Stimulated activated naive CD8-positive, alpha-beta T cell treated with anti-CD3 and anti-CD28 coated beads, Interleukin-15, Interleukin-2, amounts not matched to agents 100 U/mL and 50 U/mL, for 24 hours (primary cell): ENCODE measurements around the gene NTSR2.
A peak's percentile ranks its signal among the peaks of the same experiment; 100 is the strongest.

ENCODE experiments used
- ATAC-seq: fragments of 150-1000 bp; cut with Tn5 transposase; one replicate; pipeline ENCODE4 v1.10.0; 2021
- DNase-seq: peaks from one replicate; pipeline ENCODE4 v3.0.0; 2021

NTSR2 gene

DNA sequence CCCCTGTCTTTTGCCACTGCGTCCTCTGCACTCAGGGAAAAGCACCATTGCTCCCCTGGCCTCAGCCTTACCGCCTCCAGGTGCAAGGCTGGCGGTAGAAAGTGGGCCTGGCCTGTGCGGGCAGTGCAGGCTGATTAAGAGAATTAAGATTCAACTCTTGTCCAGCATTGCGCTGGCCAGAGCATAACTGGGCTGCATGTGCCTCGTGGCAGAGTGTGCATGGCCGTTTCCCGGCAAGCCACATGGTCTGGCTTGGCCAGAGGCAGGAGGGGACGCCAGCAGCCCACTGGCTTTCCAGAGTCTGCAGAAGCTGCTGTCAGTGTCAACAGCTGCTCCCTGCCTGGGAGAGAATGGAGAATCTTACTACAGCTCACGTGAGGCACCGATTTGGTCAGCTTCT lies 12.3 kb downstream of the NTSR2 start:
- no peak for DNase-seq
- ATAC-seq, result no peak

DNA sequence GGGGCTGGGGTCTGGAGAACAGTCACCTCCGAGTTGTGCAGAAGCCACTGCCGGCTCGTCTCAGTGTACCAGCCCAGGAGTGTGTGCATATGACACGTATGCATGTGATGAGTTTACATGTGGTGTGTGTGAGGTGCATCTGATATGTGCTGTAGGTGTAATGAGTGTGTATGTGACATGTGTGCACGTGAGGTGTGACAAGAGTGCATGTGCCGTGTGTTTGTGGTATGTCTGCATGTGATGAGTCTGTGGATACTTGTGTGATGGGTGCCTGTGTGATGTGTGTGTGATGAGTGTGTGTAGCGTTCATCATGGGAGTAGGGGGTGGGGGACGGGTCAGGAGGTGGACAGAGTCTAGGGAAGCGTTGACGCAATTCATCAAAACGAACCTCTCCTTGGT lies 12.8 kb downstream of the NTSR2 start:
- no peak for DNase-seq
- ATAC-seq, result no peak

DNA sequence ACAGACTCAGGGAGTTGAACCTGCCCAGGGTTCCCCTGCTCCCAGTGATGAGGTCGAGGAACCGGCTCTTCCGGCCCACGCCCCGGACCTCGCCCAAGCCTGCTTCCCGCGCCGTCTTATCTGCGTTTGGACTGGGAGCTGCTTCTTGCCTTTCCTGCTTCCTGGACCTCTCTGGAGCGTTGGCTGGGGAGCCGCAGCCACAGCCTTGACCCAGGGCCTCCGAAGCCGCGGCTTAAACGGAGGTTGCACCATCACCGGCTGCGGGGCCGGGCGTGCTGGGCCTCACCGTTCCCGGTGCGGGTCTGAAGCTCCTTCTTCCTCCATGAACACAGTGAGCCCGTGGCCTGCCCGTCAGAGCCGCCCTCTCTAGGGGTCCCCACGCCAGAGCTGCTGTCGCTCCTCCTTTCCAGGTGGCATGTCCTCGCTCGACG lies 13.3 kb downstream of the NTSR2 start:
- ATAC-seq, result no peak
- no peak for DNase-seq

DNA sequence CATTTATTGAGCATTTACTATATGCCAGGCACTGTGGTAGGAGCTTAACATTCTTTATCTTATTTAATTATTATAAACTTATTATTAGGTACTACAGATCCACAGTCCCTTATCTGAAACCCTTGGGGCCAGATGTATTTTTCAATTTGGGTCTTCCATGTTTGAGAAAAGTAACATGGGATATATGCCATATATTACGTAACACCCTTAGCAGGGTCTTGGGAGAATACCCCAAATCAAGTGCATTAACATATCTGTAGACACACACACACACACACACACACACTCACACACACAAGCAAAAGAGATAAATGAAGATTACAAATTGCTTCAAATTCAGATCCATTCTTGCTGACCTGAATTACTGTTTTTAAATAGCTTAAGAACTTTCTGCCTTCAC lies 13.7 kb downstream of the NTSR2 start:
- DNase-seq, result no peak
- no peak for ATAC-seq

DNA sequence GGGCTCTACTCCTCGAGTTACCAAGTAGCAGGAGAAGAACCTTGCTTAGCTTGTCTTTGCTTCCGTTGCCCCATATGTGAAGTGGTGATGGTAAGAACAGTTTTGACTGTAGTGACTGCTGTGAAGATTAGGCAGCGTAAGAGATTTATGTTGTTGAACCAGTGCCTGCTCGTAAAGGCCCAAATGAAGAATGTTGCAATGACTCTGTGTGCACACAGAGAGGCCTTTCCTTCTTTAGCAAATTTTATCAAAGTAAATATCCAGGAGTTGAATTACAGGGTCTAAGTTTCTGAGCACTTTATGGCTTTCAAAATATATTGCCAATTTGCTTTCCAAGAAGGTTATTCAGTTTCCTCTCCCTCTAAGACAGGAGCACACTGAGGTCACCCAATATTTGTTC lies 14.5 kb downstream of the NTSR2 start:
- no peak for ATAC-seq

DNA sequence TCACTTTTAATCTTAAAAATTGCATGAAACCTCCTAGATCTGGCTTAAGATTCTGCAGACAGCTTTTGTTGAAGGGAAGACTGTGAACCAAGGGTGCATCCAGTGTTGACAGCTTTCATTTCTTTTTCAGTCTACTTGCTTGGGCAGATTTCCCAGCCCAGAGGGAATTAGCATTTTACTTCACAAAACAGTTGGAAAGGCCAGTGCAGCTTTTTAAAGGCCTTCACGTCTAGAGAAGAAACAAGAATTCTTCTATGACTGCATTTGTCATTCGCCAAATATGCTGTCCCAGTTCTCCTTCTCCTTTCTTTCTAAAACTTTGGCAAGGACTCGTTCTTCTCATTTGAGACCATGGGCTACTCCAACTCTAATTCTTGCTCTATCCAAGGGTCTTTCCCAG lies 17.4 kb downstream of the NTSR2 start:
- ATAC-seq (no peak), DNase-seq (no peak)

More for the DNA sequence above, 14.5 kb downstream of the NTSR2 start:
- no peak for DNase-seq

DNA sequence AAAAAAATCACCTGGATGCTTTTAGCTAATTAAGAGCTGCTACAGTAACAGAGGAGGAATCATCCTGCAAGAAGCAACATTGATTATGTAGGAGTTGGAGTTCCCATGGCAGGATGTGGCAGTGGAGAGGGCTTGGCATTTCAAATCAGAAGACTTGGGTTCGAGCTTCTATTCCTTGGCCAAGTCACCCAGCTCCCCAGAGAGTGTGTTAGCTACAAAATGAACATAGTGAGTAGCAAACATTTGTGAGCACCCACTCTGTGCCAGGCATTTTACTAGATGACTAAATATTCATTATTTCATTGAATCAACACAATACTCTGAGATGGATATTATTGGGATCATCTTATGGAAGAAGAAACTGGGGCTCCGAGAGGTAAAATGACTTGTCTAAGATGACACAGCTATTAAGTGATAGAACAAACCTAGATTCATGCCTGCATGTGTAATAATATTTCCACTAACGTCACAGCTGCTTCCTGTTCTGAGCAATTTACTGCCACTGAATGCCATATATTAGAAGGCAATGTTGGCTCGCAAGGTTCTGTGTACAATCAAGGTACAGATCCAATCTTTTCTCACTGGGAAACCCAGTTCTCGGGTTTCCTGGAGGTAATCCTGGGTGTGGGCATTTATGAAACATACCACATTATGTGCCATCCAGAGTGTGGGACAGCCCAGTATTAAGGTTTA lies 18.0 kb downstream of the NTSR2 start:
- peak; percentile 52 for ATAC-seq
- no peak for DNase-seq

DNA sequence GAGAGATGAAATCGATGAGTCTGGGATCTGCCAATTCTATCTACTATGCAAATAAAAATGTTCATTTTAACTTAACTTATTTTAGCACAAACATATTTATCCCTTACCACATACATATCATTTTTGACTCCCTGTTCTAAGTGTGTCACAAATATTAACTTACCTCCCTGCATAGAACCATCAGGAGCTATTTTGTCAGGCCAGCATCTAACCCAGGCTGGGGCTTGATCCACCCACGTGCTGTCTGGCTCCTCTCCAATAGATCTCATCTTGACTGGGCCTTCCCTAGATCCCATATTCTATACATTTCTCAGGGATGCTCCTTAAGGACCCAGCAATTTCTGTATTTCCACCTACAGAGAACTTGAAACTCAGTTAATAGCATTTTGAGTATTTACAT lies 20.9 kb downstream of the NTSR2 start:
- no peak for ATAC-seq
- no peak for DNase-seq

DNA sequence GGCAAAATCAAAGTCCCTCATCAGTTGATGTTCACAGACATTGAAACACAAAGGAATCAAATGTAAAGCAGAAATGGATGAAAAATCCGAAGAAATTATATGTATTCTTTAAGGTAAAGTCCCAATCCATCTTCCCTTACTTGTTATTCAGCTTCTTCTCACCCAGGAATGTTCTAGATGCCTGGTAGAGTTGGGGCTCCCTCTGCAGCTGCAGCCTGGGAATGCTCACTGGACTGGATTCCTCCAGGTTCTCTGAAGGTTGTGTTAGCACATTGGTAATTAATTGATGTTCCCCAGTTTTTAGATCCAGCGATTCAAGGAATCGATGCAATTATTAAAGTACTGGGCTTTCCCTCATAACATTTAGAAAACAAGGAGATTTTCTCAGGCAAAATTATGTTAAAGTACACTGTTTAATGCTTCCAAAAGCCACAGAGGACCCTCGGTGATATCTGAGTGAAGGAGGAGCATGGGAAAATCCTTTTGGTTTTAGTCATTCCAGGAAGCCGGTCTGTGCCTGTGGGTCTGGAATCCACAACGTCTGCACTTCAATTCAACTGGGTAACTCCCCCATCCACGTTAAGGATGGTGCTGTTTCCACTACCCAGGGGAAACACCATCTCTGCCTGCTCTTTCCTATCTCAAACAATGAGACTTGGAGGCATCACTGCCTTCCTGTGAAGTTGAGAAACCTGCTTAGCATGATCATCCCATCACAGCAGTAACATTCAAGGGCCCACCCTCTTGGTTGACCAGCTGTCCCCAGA lies 22.0 kb downstream of the NTSR2 start:
- DNase-seq (no peak), ATAC-seq (no peak)

DNA sequence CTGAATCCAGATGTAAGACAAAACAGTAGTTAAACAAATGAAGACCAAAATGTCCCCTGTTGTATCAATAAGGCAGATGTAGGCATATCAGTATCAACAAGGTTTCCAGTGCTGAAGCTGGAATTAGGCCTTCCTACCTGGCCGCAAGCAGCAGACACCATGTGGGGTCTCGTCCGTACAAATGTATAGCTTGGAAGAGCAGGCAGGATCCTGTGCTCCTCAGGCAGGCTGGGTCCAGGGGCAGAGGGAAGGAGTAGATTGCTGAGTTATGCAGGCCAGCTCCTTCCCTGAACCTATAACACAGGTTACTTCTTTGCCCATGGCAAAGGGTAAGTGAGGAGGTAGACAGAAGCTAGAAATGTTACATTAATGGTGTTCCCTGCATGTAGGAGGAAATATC lies 23.5 kb downstream of the NTSR2 start:
- ATAC-seq (no peak), DNase-seq (no peak)

DNA sequence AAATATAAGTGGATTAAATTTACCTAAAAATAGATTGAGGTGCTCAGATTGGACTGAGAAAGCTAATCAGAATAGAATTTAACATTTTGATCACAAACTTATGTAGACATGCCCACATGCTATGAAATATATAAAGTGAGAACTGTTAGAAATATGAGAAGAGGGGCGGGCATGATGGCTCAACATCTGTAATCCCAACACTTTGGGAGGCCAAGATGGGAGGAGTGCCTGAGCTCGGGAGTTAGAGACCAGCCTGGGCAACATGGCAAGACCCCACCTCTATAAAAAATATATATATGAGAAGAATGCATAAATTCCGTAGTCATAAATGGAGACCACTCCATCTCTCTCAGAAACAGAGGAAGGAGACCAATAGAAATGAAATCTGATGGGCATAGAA lies 25.7 kb downstream of the NTSR2 start:
- DNase-seq (no peak), ATAC-seq (no peak)

DNA sequence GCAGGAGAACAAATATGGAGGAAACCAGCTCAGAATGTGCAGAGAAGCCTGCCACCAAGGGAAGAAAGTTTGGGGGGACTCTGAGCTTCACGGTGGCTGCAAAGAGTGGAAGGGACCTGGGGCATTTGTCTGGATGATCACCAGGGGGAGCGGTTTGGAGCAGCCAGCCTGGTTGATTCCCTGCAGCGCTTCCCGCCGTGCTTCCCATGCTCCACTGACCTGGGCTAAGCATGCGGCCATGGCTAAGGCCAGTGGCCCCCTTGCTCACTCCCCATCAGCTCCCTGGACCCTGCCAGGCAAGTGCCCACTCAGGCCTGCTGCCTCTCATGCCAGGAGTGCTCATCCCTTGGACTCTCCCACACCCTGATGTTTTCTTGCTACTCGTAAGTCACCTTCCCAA lies 27.0 kb downstream of the NTSR2 start:
- DNase-seq (no peak), ATAC-seq (no peak)

DNA sequence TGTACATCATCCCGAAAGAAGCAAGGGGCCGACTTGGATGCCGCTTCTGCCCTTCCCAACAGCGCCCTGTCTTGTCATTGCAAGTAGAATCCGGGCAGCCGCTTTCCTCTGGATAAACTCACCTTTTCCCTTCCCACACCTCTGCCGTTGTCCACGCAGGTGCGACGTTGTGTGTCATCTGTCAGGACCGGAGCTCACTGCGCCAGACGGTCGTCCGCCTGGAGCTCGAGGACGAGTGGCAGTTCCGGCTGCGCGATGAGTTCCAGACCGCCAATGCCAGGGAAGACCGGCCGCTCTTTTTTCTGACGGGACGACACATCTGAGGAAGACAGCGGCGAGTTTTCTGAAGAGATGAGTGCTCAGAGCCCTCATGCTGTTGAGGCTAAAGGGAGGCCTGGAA lies 29.9 kb downstream of the NTSR2 start:
- DNase-seq (no peak), ATAC-seq (no peak)

DNA sequence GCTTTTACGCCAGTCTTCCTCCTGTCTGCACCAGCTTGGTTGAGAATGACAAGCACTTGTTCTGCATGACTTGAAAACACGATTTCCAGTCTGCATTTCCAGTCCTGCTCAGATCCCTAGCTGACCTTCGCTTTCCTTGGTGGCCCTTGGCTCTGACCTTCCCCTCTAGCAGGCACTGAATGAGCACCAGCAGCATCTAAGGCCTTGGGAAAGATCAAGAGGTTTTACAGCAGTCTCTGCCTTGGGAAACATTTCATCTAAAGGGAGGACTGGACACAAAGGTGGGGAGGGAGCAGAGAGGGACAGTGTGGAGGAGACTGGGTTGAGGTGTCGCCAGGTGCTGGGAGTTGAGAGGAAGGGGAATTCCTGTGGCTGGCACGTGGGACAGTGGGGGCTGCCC lies 30.5 kb downstream of the NTSR2 start:
- DNase-seq (no peak), ATAC-seq (no peak)

DNA sequence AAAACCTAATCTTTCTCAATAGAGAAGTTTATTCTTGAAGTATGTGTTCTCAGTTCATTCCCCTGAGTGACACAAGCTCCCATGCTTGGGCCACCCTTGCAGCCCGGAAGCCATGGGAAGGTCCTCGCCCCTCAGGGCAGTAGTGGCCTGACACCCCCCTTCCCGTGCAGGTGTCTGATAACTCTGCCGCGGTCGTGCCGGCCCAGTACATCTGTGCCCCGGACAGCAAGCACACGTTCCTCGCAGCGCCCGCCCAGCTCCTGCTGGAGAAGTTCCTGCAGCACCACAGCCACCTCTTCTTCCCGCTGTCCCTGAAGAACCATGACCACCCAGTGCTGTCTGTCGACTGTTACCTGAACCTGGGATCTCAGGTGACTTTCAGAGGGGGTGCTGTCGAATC lies 32.4 kb downstream of the NTSR2 start:
- ATAC-seq, result no peak
- DNase-seq, result no peak

DNA sequence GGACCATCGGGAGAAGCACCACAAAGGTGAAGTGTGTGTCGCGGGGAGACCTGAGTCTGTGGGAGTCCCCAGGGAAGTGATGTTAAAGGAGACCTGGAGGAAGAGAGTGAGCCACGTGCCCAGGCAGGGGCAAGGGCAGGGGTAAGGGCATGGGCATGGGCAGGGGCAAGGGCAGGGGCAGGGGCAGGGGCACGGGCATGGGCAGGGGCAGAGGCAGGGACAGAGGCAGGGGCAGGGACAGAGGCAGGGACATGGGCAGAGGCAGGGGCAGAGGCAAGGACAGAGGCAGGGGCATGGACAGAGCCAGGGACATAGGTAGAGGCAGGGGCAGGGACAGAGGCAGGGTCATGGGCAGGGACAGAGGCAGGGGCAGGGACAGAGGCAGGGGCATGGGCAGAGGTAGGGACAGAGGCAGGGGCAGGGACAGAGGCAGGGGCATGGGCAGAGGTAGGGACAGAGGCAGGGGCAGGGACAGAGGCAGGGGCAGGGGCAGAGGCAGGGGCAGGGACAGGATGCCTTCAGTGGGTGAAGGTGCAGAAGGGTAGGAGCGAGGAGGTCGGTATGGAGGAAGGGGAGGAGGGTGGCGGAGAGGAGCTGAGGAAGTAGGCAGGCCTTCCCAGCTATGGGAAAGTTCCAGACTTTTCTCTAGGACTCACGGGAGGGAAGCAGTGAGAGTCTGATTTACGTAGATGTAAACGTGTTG lies 33.3 kb downstream of the NTSR2 start:
- no peak for DNase-seq
- no peak for ATAC-seq

DNA sequence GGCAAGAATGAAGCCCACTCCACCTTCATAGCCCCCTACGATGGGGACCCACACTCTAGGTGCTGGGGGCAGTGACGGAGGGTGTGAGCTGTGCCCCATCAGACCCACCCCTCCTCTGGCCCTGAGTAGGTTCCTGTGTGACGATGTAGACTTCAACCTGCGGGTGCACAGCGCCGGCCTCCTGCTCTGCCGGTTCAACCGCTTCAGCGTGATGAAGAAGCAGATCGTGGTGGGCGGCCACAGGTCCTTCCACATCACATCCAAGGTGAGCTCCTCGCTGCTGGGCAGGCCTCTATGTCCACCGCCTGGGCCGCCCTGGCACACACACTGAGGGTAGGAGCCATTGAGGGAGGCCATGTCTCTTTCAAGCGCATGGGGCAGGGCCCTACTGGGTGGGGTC lies 34.9 kb downstream of the NTSR2 start:
- ATAC-seq, result no peak

DNA sequence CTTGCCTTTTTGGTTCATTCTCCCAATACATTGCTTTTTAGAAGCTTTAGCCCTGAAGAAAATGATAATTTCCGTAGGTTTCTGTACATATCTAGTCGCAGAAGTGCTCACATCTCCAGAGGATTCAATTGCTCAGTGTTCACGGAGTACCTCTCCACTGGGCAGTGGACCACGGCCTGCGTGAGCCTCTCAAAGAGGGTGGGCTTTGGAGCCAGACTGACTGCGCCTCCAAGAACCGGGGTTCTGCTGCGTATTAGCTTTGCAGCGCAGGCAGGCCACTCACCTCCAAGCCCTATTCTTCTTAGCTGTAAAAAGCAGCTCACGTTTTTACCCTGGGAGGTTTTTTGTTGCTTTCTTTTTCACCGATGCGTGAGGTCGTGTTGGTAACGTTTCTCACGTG lies 35.4 kb downstream of the NTSR2 start:
- no peak for ATAC-seq
- DNase-seq, result no peak

More for the DNA sequence above, 34.9 kb downstream of the NTSR2 start:
- DNase-seq, result no peak

DNA sequence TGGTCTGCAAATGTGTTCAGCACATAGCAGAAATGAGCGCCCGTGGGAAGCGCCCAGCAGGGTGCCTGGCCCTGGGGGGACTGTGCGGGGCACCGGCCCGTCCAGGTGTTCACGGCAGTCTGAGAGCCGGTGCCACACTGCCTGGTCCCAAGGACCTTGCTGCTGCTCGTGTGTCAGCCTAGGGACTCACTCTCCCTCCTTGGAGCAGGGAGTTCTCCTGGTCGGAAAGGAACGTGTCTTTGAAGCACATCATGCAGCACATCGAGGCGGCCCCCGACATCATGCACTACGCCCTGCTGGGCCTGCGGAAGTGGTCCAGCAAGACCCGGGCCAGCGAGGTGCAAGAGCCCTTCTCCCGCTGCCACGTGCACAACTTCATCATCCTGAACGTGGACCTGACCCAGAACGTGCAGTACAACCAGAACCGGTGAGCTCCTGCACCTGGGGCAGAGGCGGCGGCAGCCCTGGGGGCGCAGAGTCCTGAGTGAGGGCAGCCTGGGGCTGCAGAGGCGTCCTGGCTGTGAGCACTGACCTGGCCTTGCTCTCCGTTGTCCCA lies 36.0 kb downstream of the NTSR2 start:
- ATAC-seq (no peak), DNase-seq (no peak)

DNA sequence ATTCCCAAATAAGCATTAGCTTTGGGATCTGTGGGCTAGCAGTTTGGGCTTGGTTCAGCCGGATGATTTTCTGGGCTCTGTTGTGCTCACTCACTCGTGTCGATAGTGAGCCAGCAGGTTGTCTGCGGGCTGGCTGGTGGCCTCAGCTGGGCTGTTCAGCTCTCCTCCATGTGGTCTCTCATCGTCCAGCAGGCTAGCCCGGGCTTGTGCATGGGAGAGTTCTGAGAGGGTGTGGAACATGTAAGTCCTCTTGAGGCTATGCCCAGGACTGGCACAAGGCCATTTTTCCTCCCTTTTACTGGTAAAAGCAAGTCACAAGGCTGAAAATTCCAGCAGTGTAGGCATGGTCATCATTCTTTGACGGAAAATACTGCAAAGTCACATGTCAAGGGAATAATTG lies 38.5 kb downstream of the NTSR2 start:
- DNase-seq (no peak), ATAC-seq (no peak)

DNA sequence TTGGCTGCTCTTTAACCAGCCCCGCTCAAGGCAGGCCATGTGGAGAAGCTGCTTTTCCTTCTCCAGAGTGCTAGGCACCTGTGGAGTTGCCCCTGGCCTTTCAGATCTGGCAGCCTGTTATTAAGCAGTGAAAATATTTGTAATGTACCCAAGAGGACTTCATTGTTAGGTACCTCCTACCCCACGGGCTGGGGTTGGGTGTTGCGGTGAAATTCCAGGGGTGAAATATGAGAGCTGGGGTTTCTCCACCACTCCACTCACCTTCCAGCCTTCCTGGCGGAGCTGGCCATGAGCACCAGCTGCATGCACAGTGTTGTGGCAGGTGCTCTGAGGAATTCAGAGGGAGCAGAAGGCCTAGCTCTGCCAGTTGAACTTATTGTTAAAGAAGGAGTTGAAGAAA lies 39.1 kb downstream of the NTSR2 start:
- DNase-seq, result no peak
- no peak for ATAC-seq

DNA sequence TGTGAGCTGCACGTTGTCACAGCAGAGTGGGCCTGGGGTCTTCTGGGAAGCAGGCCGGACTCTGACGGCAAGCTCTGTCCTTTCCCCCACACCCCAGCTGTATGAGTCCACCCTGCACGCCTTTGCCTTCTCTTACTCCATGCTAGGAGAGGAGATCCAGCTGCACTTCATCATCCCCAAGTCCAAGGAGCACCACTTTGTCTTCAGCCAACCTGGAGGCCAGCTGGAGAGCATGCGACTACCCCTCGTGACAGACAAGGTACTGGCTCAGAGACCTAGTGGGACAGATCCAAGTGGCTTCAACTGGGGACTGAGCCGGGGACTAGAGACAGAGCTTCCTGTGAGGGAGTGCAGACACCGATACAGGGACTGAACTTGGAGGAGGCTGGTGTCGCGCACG lies 40.1 kb downstream of the NTSR2 start:
- no peak for ATAC-seq
- DNase-seq, result no peak

DNA sequence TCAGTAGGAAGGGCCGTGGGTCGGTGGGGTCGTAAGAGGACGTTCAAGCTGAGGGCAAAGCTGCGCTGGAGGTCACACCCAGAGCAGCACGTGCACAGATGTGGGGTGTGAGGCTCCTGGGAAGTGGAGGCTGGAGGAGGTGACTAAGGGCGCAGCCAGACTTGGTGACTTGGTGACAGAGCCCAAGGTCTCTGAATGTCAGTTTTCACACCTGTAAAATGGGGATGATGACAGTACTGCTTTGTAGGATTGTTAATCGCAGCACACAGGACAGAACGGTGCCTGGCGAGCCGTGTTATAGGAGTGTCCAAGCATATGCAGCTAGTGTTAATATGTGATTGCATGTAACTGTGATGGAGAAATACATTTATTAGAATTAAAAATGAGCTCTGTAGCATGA lies 40.8 kb downstream of the NTSR2 start:
- DNase-seq, result no peak
- no peak for ATAC-seq
